Epithelial cell of esophagus (primary cell): ENCODE results near the gene OR1E2.
A peak's percentile ranks its signal among the peaks of the same experiment; 100 is the strongest.

Source experiments
- DNase-seq: peaks from one replicate; pipeline ENCODE4 v3.0.0; 2010; ENCODE audit warnings: low read depth
- H3K4me3 ChIP-seq: 2 replicates; pipeline ENCODE4 v1.5.1; 2011; ENCODE audit warnings: mild to moderate bottlenecking, low read length, control low read depth
- CTCF ChIP-seq: IDR thresholded peaks from 2 replicates; pipeline ENCODE4 v1.5.1; 2011; ENCODE audit warnings: low read depth, mild to moderate bottlenecking, low read length, control low read depth, inconsistent platforms; ENCODE audit not compliant: insufficient read depth; ENCODE audit errors: missing control alignments

The OR1E2 gene

GRCh38 chr17:3433741-3434140, at the start of gene OR1E2:
Gene OR1E2, minus strand, starts transcription at chr17:3433841. Its CDS starts 0 bp downstream, at chr17:3433841.
- no peak for DNase-seq
- no peak within 1 kb of the TSS for H3K4me3 ChIP-seq
- TF ChIP-seq CTCF, result no peak

GRCh38 chr17:3482852-3483251, 49.2 kb upstream of the OR1E2 start:
- TF ChIP-seq CTCF, result no peak
- no peak overlapping the region for H3K4me3 ChIP-seq
- DNase-seq, result no peak

- no peak overlapping the region for H3K4me3 ChIP-seq
- TF ChIP-seq CTCF, result no peak
These were observed 46.3 kb upstream of the OR1E2 start for GRCh38 chr17:3479988-3480387.

GRCh38 chr17:3475812-3476610, 42.4 kb upstream of the OR1E2 start, which contains the start of gene ASPA:
Gene ASPA, plus strand, starts transcription at chr17:3475997. Its CDS starts 163 bp downstream, at chr17:3476160.
- no peak for TF ChIP-seq CTCF
- peak; percentile 18 for DNase-seq
- no peak within 1 kb of the TSS for H3K4me3 ChIP-seq

More at GRCh38 chr17:3479988-3480387, 46.3 kb upstream of the OR1E2 start:
- no peak for DNase-seq

- H3K4me3 ChIP-seq, result no peak overlapping the region
- TF ChIP-seq CTCF, result no peak
These were observed 41.6 kb upstream of the OR1E2 start for GRCh38 chr17:3475251-3475685.

GRCh38 chr17:3474212-3474611, 40.6 kb upstream of the OR1E2 start:
- TF ChIP-seq CTCF, result no peak
- H3K4me3 ChIP-seq, result no peak overlapping the region
- DNase-seq, result no peak

More at GRCh38 chr17:3475251-3475685, 41.6 kb upstream of the OR1E2 start:
- no peak for DNase-seq
